CD14-positive monocyte (primary cell): ENCODE data around the gene NGRN. TPM values are rescaled to one million over a fixed set of nuclear protein-coding genes. Genes with fewer than 3 reads are reported as not detected.

Experiments
- DNase-seq, 3 donors: peaks; one replicate each; pipeline ENCODE4 v3.0.0-alpha.2; 2011 to 2022
- H2AFZ ChIP-seq: 2 replicates; pipeline ENCODE4 v1.6.0; 2012; ENCODE audit warnings: mild to moderate bottlenecking, low read depth, low read length, inconsistent platforms; ENCODE audit not compliant: insufficient read depth, poor library complexity, severe bottlenecking
- H3K27ac ChIP-seq, 2 donors: 1 replicate in 1 of 2; 2 replicates in 1 of 2; pipeline ENCODE4 v1.5.1; 2012 to 2013; ENCODE audit warnings: low read length in 2 of 2, control low read depth in 1 of 2, inconsistent platforms in 1 of 2, low read depth in 1 of 2, mild to moderate bottlenecking in 1 of 2
- H3K27me3 ChIP-seq, 2 donors: one replicate each; pipeline versions ENCODE4 v1.6.0 to v1.6.1; 2011 to 2013; ENCODE audit warnings: low read length in 2 of 2; ENCODE audit not compliant: control insufficient read depth in 2 of 2, insufficient read depth in 2 of 2
- H3K36me3 ChIP-seq, 2 donors: replicated peaks in 1 of 2; 1 replicate in 1 of 2; 2 replicates in 1 of 2; pipeline versions ENCODE4 v1.5.1 to v1.6.1; 2012 to 2013; ENCODE audit warnings: low read length in 2 of 2, control low read depth in 1 of 2, inconsistent platforms in 1 of 2, mild to moderate bottlenecking in 1 of 2; ENCODE audit not compliant: insufficient read depth in 2 of 2, control insufficient read depth in 1 of 2
- H3K4me1 ChIP-seq, 2 donors: 1 replicate in 1 of 2; 2 replicates in 1 of 2; pipeline versions ENCODE4 v1.5.1 to v1.6.1; 2012 to 2013; ENCODE audit warnings: low read length in 2 of 2, control low read depth in 1 of 2, inconsistent platforms in 1 of 2, mild to moderate bottlenecking in 1 of 2, moderate library complexity in 1 of 2; ENCODE audit not compliant: insufficient read depth in 2 of 2, control insufficient read depth in 1 of 2
- H3K4me2 ChIP-seq: replicated peaks from 2 replicates; pipeline ENCODE3; 2012; ENCODE audit warnings: low read length, moderate library complexity, mild to moderate bottlenecking; ENCODE audit not compliant: poor library complexity, severe bottlenecking; ENCODE audit errors: extremely low read depth
- H3K4me3 ChIP-seq, 3 experiments: fragments of 200-600 bp in 1 of 3; sonication (generic) in 1 of 3; replicated peaks in 1 of 3; 1 replicate in 2 of 3; 2 replicates in 1 of 3; pipeline ENCODE4 v1.5.1; 2011 to 2013; ENCODE audit warnings: low read length in 3 of 3, mild to moderate bottlenecking in 3 of 3, control low read depth in 2 of 3, low read depth in 2 of 3, inconsistent platforms in 1 of 3, moderate library complexity in 1 of 3
- H3K79me2 ChIP-seq: 2 replicates; pipeline ENCODE4 v1.6.0; 2012; ENCODE audit warnings: mild to moderate bottlenecking, control low read depth, inconsistent platforms, low read length, moderate library complexity; ENCODE audit not compliant: insufficient read depth
- H3K9ac ChIP-seq: 2 replicates; pipeline ENCODE4 v1.6.0; 2017; ENCODE audit warnings: low read length, mild to moderate bottlenecking; ENCODE audit not compliant: insufficient read depth, poor library complexity, severe bottlenecking
- H3K9me3 ChIP-seq, 2 donors: replicated peaks in 1 of 2; 1 replicate in 1 of 2; 2 replicates in 1 of 2; pipeline versions ENCODE4 v1.5.1 to v1.6.1; 2012 to 2013; ENCODE audit warnings: low read length in 2 of 2, control low read depth in 1 of 2; ENCODE audit not compliant: control insufficient read depth in 1 of 2, insufficient read depth in 1 of 2
- H4K20me1 ChIP-seq: 2 replicates; pipeline ENCODE4 v1.6.0; 2012; ENCODE audit warnings: mild to moderate bottlenecking, low read length, control low read depth, moderate library complexity; ENCODE audit not compliant: insufficient read depth
- H3K27ac Mint-ChIP-seq, 7 donors: one replicate each; pipeline ENCODE4 v1.8.0; 2020; ENCODE audit warnings: mild to moderate bottlenecking in 7 of 7, mixed read lengths in 7 of 7, moderate library complexity in 6 of 7, inconsistent platforms in 2 of 7
- H3K27me3 Mint-ChIP-seq, 3 donors: one replicate each; pipeline ENCODE4 v1.8.0; 2021 to 2022; ENCODE audit warnings: low read depth in 3 of 3, mild to moderate bottlenecking in 3 of 3, mixed read lengths in 3 of 3, moderate library complexity in 3 of 3, inconsistent platforms in 1 of 3
- H3K36me3 Mint-ChIP-seq, 2 donors: one replicate each; pipeline ENCODE4 v1.8.0; 2020; ENCODE audit warnings: mixed read lengths in 2 of 2, inconsistent platforms in 1 of 2, mild to moderate bottlenecking in 1 of 2
- H3K4me1 Mint-ChIP-seq: one replicate; pipeline ENCODE4 v1.8.0; 2020; ENCODE audit warnings: mild to moderate bottlenecking, mixed read lengths
- H3K4me3 Mint-ChIP-seq, 2 donors: one replicate each; pipeline ENCODE4 v1.8.0; 2020; ENCODE audit warnings: mild to moderate bottlenecking in 2 of 2, mixed read lengths in 2 of 2, moderate library complexity in 1 of 2
- H3K9me3 Mint-ChIP-seq, 7 donors: one replicate each; pipeline ENCODE4 v1.8.0; 2020 to 2022; ENCODE audit warnings: mixed read lengths in 7 of 7, mild to moderate bottlenecking in 6 of 7, moderate library complexity in 6 of 7, inconsistent platforms in 2 of 7
- WGBS: methylation state at CpG from one replicate; pipeline ENCODE4 v1.1.5; 2013; ENCODE audit warnings: missing lambda C conversion rate; ENCODE audit not compliant: insufficient coverage; 5-methylcytosine and 5-hydroxymethylcytosine counted together
- intact Hi-C, 2 donors: fragments of 100-400 bp; cut with micrococcal nuclease; formaldehyde crosslinking; loops; one replicate each; pipeline versions ENCODE4 v1.15.0 to v1.15.1; 2023
- polyA plus RNA-seq, 3 donors: library from polyadenylated mRNA; depleted of rRNA in 1 of 3; unstranded in 2 of 3; stranded (reverse) in 1 of 3; fragments of 300-500 nt in 2 of 3; fragments of >200 nt in 1 of 3; fragmentation: Illumina TruSeq in 2 of 3; gene quantifications; 1 replicate in 2 of 3; 2 replicates in 1 of 3; pipeline ENCODE4 v1.2.3, GENCODE V29; 2012 to 2021
- TF ChIP-seq, protein P1 (sequence below): fragments of 200-600 bp; IDR thresholded peaks from one replicate; pipeline ENCODE4 v1.8.0; 2022; ENCODE audit warnings: antibody characterized with exemption, mild to moderate bottlenecking

NGRN gene
- polyA plus RNA-seq, 3 donors, result 14.4 to 20.3 (median 18.9) TPM

GRCh38 chr15:90261811-90262210 lies 3.7 kb upstream of the NGRN start:
- Histone ChIP-seq H3K4me3 (no peak overlapping the region), H3K4me2 (no peak overlapping the region), H3K9me3 (no peaks in the 10 kb centered on the region), H2AFZ (no peak overlapping the region), H3K27me3 (no peaks in the 10 kb centered on the region), H3K9ac (no peak overlapping the region), H3K4me1 (peaks cover 13 to 18% of the 10 kb centered on the region in 2 donors), H4K20me1 (no peaks in the 10 kb centered on the region), H3K27ac (no peak overlapping the region), H3K79me2 (peaks cover 10% of the 10 kb centered on the region), H3K36me3 (no peaks in the 10 kb centered on the region)
- Mint-ChIP-seq H3K27ac (no peak overlapping the region), H3K9me3 (no peaks in the 10 kb centered on the region), H3K4me3 (no peak overlapping the region), H3K36me3 (no peaks in the 10 kb centered on the region), H3K4me1 (peaks cover 16% of the 10 kb centered on the region), H3K27me3 (peaks cover 1 to 4% (median 3%) of the 10 kb centered on the region in 3 donors)
- WGBS, result 94% methylated on average over 5 of the region's 5 CpGs
- TF ChIP-seq, protein P1, sequence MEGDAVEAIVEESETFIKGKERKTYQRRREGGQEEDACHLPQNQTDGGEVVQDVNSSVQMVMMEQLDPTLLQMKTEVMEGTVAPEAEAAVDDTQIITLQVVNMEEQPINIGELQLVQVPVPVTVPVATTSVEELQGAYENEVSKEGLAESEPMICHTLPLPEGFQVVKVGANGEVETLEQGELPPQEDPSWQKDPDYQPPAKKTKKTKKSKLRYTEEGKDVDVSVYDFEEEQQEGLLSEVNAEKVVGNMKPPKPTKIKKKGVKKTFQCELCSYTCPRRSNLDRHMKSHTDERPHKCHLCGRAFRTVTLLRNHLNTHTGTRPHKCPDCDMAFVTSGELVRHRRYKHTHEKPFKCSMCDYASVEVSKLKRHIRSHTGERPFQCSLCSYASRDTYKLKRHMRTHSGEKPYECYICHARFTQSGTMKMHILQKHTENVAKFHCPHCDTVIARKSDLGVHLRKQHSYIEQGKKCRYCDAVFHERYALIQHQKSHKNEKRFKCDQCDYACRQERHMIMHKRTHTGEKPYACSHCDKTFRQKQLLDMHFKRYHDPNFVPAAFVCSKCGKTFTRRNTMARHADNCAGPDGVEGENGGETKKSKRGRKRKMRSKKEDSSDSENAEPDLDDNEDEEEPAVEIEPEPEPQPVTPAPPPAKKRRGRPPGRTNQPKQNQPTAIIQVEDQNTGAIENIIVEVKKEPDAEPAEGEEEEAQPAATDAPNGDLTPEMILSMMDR, result no peak
- intact Hi-C loops, result no loop called here
- no peak for DNase-seq

- peaks cover under 1 to 4% of the 10 kb centered on the region in 2 donors for H3K36me3 Mint-ChIP-seq
- 93% methylated on average over 3 of the region's 5 CpGs for WGBS
- no peak overlapping the region for H3K9ac ChIP-seq
- H3K36me3 ChIP-seq, result peaks cover 0 to 2% of the 10 kb centered on the region in 2 donors
- peaks cover 20 to 25% of the 10 kb centered on the region in 2 donors for H3K4me1 ChIP-seq
- H3K4me3 Mint-ChIP-seq, result no peak overlapping the region
- peaks cover 1 to 4% (median 3%) of the 10 kb centered on the region in 3 donors for H3K27me3 Mint-ChIP-seq
- TF ChIP-seq, protein P1, result no peak
- H3K4me3 ChIP-seq, result no peak overlapping the region
- no peaks in the 10 kb centered on the region for H4K20me1 ChIP-seq
- DNase-seq, result no peak
- no peak overlapping the region for H3K4me2 ChIP-seq
- no peak overlapping the region for H3K27ac ChIP-seq
- H3K27ac Mint-ChIP-seq, result no peak overlapping the region
- intact Hi-C loops, result no loop called here
- H2AFZ ChIP-seq, result no peak overlapping the region
- peaks cover 22% of the 10 kb centered on the region for H3K4me1 Mint-ChIP-seq
- H3K79me2 ChIP-seq, result peaks cover 16% of the 10 kb centered on the region
- no peaks in the 10 kb centered on the region for H3K27me3 ChIP-seq
- H3K9me3 ChIP-seq, result no peaks in the 10 kb centered on the region
- no peaks in the 10 kb centered on the region for H3K9me3 Mint-ChIP-seq
Observed at GRCh38 chr15:90262426-90262825, 3.0 kb upstream of the NGRN start.
